ENCODE measurements around the gene TPBG.
"Not testable (repeated sequence)": the region's sequence is repeated elsewhere in the genome, so short reads cannot be mapped to it uniquely, and the experiment has no call there.

The TPBG gene

GRCh38 chr6:82364087-82365015, 734 bp downstream of the TPBG start:
- no peak for FAIRE-seq
- peak; percentile 30; the same call in 1 of the 2 replicates for TF ChIP-seq POLR2A (IDR thresholded peaks at IDR 0.05; ENCODE audit: low read depth, low read length)

GRCh38 chr6:82365016-82365795, 1.6 kb downstream of the TPBG start:
- FAIRE-seq (no peak), DNase-seq (ENCODE audit: insufficient read length, low spot score) (peak; percentile 31)
- TF ChIP-seq POLR2A (IDR thresholded peaks at IDR 0.05; ENCODE audit: low read depth, low read length): no peak

More at GRCh38 chr6:82364087-82365015, 734 bp downstream of the TPBG start:
- DNase-seq (ENCODE audit: insufficient read length, low spot score): peak; percentile 57

GRCh38 chr6:82367704-82368103, 4.1 kb downstream of the TPBG start:
- no peak for TF ChIP-seq POLR2A (IDR thresholded peaks at IDR 0.05; ENCODE audit: low read depth, low read length)
- no peak for FAIRE-seq
- no peak for DNase-seq (ENCODE audit: insufficient read length, low spot score)

GRCh38 chr6:82370788-82371187, 7.2 kb downstream of the TPBG start:
- FAIRE-seq (no peak), DNase-seq (ENCODE audit: insufficient read length, low spot score) (no peak)
- no peak for TF ChIP-seq POLR2A (IDR thresholded peaks at IDR 0.05; ENCODE audit: low read depth, low read length)

GRCh38 chr6:82371799-82372546, 8.4 kb downstream of the TPBG start:
- no peak for TF ChIP-seq POLR2A (IDR thresholded peaks at IDR 0.05; ENCODE audit: low read depth, low read length)
- FAIRE-seq (peak; percentile 30), DNase-seq (ENCODE audit: insufficient read length, low spot score) (no peak)

- TF ChIP-seq POLR2A (IDR thresholded peaks at IDR 0.05; ENCODE audit: low read depth, low read length): no peak
- FAIRE-seq (no peak), DNase-seq (ENCODE audit: insufficient read length, low spot score) (no peak)
These were observed 9.0 kb downstream of the TPBG start for GRCh38 chr6:82372656-82373055.

- TF ChIP-seq POLR2A (IDR thresholded peaks at IDR 0.05; ENCODE audit: low read depth, low read length): no peak
- DNase-seq (ENCODE audit: insufficient read length, low spot score) (no peak), FAIRE-seq (no peak)
These were observed 10.9 kb downstream of the TPBG start for GRCh38 chr6:82374516-82374915.

GRCh38 chr6:82376636-82377035, 13.0 kb downstream of the TPBG start:
- DNase-seq (ENCODE audit: insufficient read length, low spot score) (no peak), FAIRE-seq (no peak)
- TF ChIP-seq POLR2A (IDR thresholded peaks at IDR 0.05; ENCODE audit: low read depth, low read length): no peak

- no peak for TF ChIP-seq POLR2A (IDR thresholded peaks at IDR 0.05; ENCODE audit: low read depth, low read length)
- DNase-seq (ENCODE audit: insufficient read length, low spot score) (no peak), FAIRE-seq (no peak)
These were observed 17.1 kb downstream of the TPBG start for GRCh38 chr6:82380566-82381185.

GRCh38 chr6:82381278-82381677, 17.7 kb downstream of the TPBG start:
- no peak for TF ChIP-seq POLR2A (IDR thresholded peaks at IDR 0.05; ENCODE audit: low read depth, low read length)
- DNase-seq (ENCODE audit: insufficient read length, low spot score): no peak
- no peak for FAIRE-seq

- FAIRE-seq (no peak), DNase-seq (ENCODE audit: insufficient read length, low spot score) (no peak)
- no peak for TF ChIP-seq POLR2A (IDR thresholded peaks at IDR 0.05; ENCODE audit: low read depth, low read length)
These were observed 21.5 kb downstream of the TPBG start for GRCh38 chr6:82385102-82385501.

- DNase-seq (ENCODE audit: insufficient read length, low spot score) (no peak), FAIRE-seq (no peak)
- no peak for TF ChIP-seq POLR2A (IDR thresholded peaks at IDR 0.05; ENCODE audit: low read depth, low read length)
These were observed 21.9 kb downstream of the TPBG start for GRCh38 chr6:82385546-82385945.

GRCh38 chr6:82385961-82386360, 22.3 kb downstream of the TPBG start:
- TF ChIP-seq POLR2A (IDR thresholded peaks at IDR 0.05; ENCODE audit: low read depth, low read length): no peak
- DNase-seq (ENCODE audit: insufficient read length, low spot score): no peak
- FAIRE-seq: no peak

GRCh38 chr6:82394770-82395169, 31.2 kb downstream of the TPBG start:
- not testable (repeated sequence) for FAIRE-seq; DNase-seq (ENCODE audit: insufficient read length, low spot score)

Data from H54 (cell line).